NCI-H226 (cell line): ENCODE results near the gene DNASE2.
A peak's percentile ranks its signal among the peaks of the same experiment; 100 is the strongest.
"Not testable (repeated sequence)": the region's sequence is repeated elsewhere in the genome, so short reads cannot be mapped to it uniquely, and the experiment has no call there.

Experiments used
- DNase-seq: peaks from one replicate; pipeline ENCODE4 v3.0.0-alpha.2; 2015

DNASE2 gene

GRCh38 chr19:12881172-12881808 lies at the start of gene DNASE2:
Gene DNASE2 (minus strand): TSS chr19:12881449. CDS start chr19:12881375, 74 bp downstream.
- DNase-seq: peak; percentile 88

GRCh38 chr19:12930002-12930645 lies 48.9 kb upstream of the DNASE2 start:
- no peak for DNase-seq

GRCh38 chr19:12924621-12925310 lies 43.5 kb upstream of the DNASE2 start:
- DNase-seq: no peak

GRCh38 chr19:12922959-12923358 lies 41.7 kb upstream of the DNASE2 start:
- DNase-seq: no peak

- DNase-seq: no peak
These were observed 39.8 kb upstream of the DNASE2 start for GRCh38 chr19:12921047-12921446.

- DNase-seq: no peak
These were observed 37.0 kb upstream of the DNASE2 start for GRCh38 chr19:12918253-12918652.

- not testable (repeated sequence) for DNase-seq
These were observed 34.6 kb upstream of the DNASE2 start for GRCh38 chr19:12915860-12916259.

GRCh38 chr19:12913851-12914690 lies 32.8 kb upstream of the DNASE2 start:
- no peak for DNase-seq

- no peak for DNase-seq
These were observed 31.8 kb upstream of the DNASE2 start for GRCh38 chr19:12913011-12913561.

- DNase-seq: no peak
These were observed 31.3 kb upstream of the DNASE2 start for GRCh38 chr19:12912571-12912970.

- no peak for DNase-seq
These were observed 25.9 kb upstream of the DNASE2 start for GRCh38 chr19:12907166-12907565.

GRCh38 chr19:12899891-12900518 lies 18.8 kb upstream of the DNASE2 start:
- DNase-seq: no peak

- DNase-seq: no peak
These were observed 15.2 kb upstream of the DNASE2 start for GRCh38 chr19:12896460-12896859.

- no peak for DNase-seq
These were observed 12.3 kb upstream of the DNASE2 start for GRCh38 chr19:12893582-12893981.

GRCh38 chr19:12891553-12892021 lies 10.3 kb upstream of the DNASE2 start:
- no peak for DNase-seq

GRCh38 chr19:12890787-12891552 lies 9.7 kb upstream of the DNASE2 start, which contains the start of gene GCDH:
Gene GCDH (plus strand): TSS chr19:12891160. CDS start chr19:12891305, 145 bp downstream.
- peak; percentile 100 for DNase-seq

GRCh38 chr19:12890299-12890786 lies 9.1 kb upstream of the DNASE2 start:
- not testable (repeated sequence) for DNase-seq

GRCh38 chr19:12888006-12888603 lies 6.9 kb upstream of the DNASE2 start:
- no peak for DNase-seq

- DNase-seq: no peak
These were observed 5.9 kb upstream of the DNASE2 start, which contains the start of gene KLF1 for GRCh38 chr19:12886969-12887747. Gene KLF1 (minus strand): TSS chr19:12887201. CDS start chr19:12887140, 61 bp downstream.

GRCh38 chr19:12886651-12886968 lies 5.4 kb upstream of the DNASE2 start:
- no peak for DNase-seq
